ENCODE results near the gene AGBL5. TPM values are rescaled to one million over a fixed set of nuclear protein-coding genes. Genes with fewer than 3 reads are reported as not detected.

Gene AGBL5
- total and polyA plus RNA-seq, 4 experiments from 2014 or later: 7.4 to 14.9 (median 10.8) TPM

DNA sequence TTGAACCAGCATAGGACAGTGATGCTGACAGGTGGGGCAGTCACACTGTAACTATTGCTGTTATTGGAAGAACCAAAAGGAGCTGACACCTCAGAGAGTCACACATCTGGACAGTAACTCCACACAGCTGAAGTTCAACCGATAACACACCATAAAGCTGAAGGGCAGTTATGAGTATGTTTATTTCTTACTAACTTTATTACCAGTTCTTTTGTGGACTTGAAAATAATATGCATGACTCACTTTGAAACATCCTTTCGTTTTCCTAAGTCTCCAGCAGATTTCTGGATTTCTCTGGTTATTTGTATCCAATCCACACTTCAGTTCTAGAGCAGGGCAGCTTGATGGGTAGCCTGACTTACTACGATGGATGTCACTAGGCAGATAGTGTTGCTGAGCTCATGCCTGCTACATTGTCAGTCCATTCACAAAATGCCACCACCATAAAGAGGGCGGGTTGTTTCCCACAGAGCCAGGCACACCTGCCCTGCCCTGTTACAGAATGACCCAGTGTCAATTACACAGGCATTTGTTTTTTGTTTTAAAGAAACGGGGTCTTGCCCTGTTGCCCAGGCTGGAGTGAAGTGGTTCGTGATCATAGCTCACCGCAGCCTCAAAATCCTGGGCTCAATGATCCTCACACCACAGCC is 8.4 kb upstream of the AGBL5 start:
- H3K27ac ChIP-seq (ENCODE audit: low read depth, low read length): no peak overlapping the region
- ChIA-PET CTCF (ENCODE audit: partially characterized antibody) (no interaction called here), POLR2A (ENCODE audit: partially characterized antibody) (interaction anchor here (1.4 kb wide), 1 partner anchor 8 kb away, joined by 7 read pairs; the partner anchor contains the start of gene AGBL5)
- H3K4me1 Mint-ChIP-seq: peaks cover 0 to 3% (median 0%) of the 10 kb centered on the region in 4 donors
- H3K27me3 ChIP-seq (ENCODE audit: insufficient read depth, low read length): no peaks in the 10 kb centered on the region
- no peak for DNase-seq
- no peaks in the 10 kb centered on the region for H3K27me3 Mint-ChIP-seq
- intact Hi-C loops (cut with micrococcal nuclease): no loop called here
- H3K9me3 ChIP-seq (ENCODE audit: control insufficient read depth in 1 of 2, low read length in 2 of 2): no peaks in the 10 kb centered on the region
- H3K9me3 Mint-ChIP-seq: no peaks in the 10 kb centered on the region
- peak overlapping the region in 5 of 7 donors; percentile 6 to 72 (median 35) for H3K27ac Mint-ChIP-seq
- H3K4me3 Mint-ChIP-seq: no peak overlapping the region
- H3K36me3 Mint-ChIP-seq: peaks cover 12 to 39% of the 10 kb centered on the region in 2 donors
- no peaks in the 10 kb centered on the region for H3K4me1 ChIP-seq (ENCODE audit: insufficient read depth, low read length)
- H3K4me3 ChIP-seq (ENCODE audit: low read length in 2 of 2): no peak overlapping the region
- peaks cover 31% of the 10 kb centered on the region for H3K36me3 ChIP-seq (ENCODE audit: insufficient read depth, low read length)

DNA sequence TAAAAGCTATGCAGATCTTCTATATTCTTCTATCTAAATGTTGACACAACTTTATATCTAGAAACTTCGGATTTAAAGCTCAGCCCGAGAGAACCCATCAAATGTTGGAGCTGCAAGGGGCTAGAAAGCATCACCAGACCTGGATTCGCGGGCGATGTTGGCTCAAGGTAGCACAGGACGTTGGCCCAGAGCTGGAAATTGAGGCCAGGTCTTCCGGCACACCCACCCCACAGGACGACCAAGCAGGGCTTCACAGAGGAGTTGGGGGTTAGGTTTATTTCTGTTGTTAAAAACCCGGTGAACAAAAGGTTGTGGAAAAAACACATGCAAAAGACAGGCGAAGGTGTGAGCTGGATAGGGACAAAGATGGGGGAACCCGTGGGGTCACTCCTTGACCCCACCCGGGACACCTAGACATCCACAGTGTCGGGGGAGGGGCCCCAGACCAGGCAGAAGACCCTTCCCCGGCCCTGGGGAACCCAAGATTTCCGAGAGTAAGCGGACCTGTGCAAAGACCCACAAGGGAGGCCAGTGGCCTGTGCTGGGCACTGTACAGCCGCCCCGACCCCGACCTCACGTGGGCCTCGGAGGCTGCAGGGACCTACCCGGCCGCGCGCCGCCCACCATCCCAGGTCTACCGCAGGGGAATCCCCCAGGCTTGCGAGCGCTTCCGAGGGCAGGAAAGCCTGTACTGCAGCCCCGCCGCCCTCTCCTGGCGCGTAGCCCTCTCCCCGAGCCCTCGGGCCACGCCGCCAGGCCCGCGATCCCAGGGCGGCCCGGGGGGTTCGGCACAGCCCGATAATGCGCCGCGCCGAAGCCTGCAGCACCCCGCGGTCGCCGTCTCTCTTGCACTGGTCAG is 1.8 kb upstream of the AGBL5 start:
- Histone ChIP-seq H3K9me3 (ENCODE audit: control insufficient read depth in 1 of 2, low read length in 2 of 2) (no peaks in the 10 kb centered on the region), H3K4me3 (ENCODE audit: low read length in 2 of 2) (peak overlapping the region; percentile 89 to 93), H3K4me1 (ENCODE audit: insufficient read depth, low read length) (peaks cover 14% of the 10 kb centered on the region), H3K36me3 (ENCODE audit: insufficient read depth, low read length) (no peaks in the 10 kb centered on the region), H3K27me3 (ENCODE audit: insufficient read depth, low read length) (no peaks in the 10 kb centered on the region), H3K27ac (ENCODE audit: low read depth, low read length) (peak overlapping the region; percentile 78)
- Mint-ChIP-seq H3K36me3 (peaks cover 0 to 27% of the 10 kb centered on the region in 2 donors), H3K27ac (peak overlapping the region; percentile 98 to 100 (median 100)), H3K9me3 (peaks cover 0 to 14% (median 7%) of the 10 kb centered on the region in 8 donors), H3K27me3 (peaks cover 6 to 13% of the 10 kb centered on the region in 2 donors), H3K4me1 (peaks cover 14 to 28% (median 20%) of the 10 kb centered on the region in 4 donors), H3K4me3 (peak overlapping the region; percentile 93 to 100 (median 99))
- ChIA-PET CTCF (ENCODE audit: partially characterized antibody) (interaction anchor here (0.7 to 2.9 kb wide), 11 partner anchors 10 to 86 kb away, joined by 3 to 14 read pairs (median 4); partner anchors contain the start of genes OST4 and TMEM214), POLR2A (ENCODE audit: partially characterized antibody) (interaction anchor here (0.6 to 13.9 kb wide), 13 partner anchors 10 to 1171 kb away, joined by 3 to 402 read pairs (median 8); partner anchors contain the start of genes ABHD1, ASXL2, EMILIN1 and KHK)
- peak; percentile 56 to 76 (median 57) for DNase-seq
- intact Hi-C loops (cut with micrococcal nuclease): loop anchor here (1.0 kb wide), 3 partner anchors 17 to 85 kb away; partner anchors contain the start of genes KHK, PREB and TMEM214

DNA sequence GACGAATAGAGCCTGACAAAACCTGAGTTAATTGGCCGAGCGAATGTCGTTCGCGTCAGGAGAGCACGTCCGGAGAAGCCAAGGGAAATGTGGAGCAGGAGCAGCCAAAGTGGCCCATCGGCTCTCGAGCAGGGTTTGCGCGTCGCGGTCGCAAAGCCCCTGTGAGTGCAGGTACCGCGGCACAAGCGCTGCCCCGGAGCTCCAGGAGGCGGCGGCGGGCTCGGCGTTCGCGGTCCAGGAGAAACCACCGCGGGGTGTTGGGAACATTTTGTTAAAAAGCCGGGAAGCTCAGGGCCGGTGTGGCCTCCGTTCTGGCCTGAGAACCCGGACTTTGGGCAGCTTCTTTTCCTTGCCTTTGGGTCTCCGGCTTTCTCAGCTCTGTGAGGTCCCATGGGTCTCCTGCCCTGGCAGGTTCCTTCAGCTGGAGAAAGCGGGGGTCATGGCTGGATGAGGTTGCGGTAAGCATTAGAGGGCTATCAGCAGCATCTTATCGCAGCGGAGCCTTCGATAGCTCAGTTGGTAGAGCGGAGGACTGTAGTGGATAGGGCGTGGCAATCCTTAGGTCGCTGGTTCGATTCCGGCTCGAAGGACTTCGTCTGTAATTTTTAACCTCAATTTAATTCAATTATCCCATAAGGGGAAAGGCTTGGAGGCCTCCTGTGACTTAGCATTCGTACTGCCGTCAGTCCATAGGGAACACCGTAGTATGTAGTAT is 1.0 kb upstream of the AGBL5 start:
- Mint-ChIP-seq H3K27ac (peak overlapping the region; percentile 98 to 100 (median 100)), H3K9me3 (peaks cover 0 to 14% (median 7%) of the 10 kb centered on the region in 8 donors)

DNA sequence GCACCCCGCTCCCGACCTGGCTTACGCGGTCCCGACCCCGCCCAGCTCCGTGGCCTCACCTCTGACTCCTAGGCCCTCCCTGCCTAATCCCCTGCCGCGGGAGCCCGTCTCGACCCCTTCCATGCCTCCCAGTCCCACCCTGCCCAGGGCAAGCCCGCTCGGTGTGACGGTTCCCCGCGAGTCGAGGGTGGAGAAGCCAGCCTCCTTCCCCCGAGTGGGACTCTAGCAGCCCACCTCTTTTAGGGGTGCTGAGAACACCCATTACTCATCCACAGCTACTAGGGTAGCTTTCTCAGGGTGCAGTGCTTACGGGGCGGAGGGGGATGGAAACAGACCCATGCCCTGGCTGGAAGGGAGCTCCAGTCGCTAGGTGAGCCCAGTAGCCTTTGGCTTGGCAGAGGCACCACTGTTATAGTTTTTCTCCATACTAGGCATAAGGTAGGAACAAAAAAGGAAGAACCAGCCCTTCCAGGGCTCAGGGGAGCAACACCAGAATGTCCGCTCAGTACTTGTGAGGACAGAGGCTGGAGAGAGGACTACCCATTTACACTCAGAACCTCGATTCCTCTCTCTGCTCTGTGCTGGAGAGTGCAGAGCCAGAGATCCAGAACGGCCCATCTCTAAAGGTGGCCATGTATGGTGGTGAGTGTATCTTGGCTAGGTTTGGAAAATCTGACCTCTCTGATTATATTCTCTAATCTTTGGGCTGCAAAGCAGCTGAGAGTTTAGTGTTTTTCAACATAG is 606 bp downstream of the AGBL5 start:
- Histone ChIP-seq H3K4me1 (ENCODE audit: insufficient read depth, low read length) (peaks cover 14% of the 10 kb centered on the region), H3K9me3 (ENCODE audit: control insufficient read depth in 1 of 2, low read length in 2 of 2) (no peaks in the 10 kb centered on the region), H3K4me3 (ENCODE audit: low read length in 2 of 2) (peak overlapping the region; percentile 57 to 89), H3K36me3 (ENCODE audit: insufficient read depth, low read length) (peaks cover 10% of the 10 kb centered on the region), H3K27me3 (ENCODE audit: insufficient read depth, low read length) (no peaks in the 10 kb centered on the region), H3K27ac (ENCODE audit: low read depth, low read length) (peak overlapping the region; percentile 78)
- ChIA-PET CTCF (ENCODE audit: partially characterized antibody) (interaction anchor here (1.0 to 2.9 kb wide), 9 partner anchors 11 to 90 kb away, joined by 3 to 14 read pairs (median 4); partner anchors contain the start of gene OST4), POLR2A (ENCODE audit: partially characterized antibody) (interaction anchor here (0.9 to 13.9 kb wide), 13 partner anchors 9 to 376 kb away, joined by 3 to 402 read pairs (median 10); partner anchors contain the start of genes ABHD1, ATRAID, EMILIN1 and KHK)
- intact Hi-C loops (cut with micrococcal nuclease): loop anchor here (1.0 kb wide), 2 partner anchors 19 to 29 kb away; partner anchors contain the start of gene OST4
- peaks cover 12 to 43% of the 10 kb centered on the region in 2 donors for H3K36me3 Mint-ChIP-seq
- peaks cover 6 to 13% of the 10 kb centered on the region in 2 donors for H3K27me3 Mint-ChIP-seq
- peak overlapping the region; percentile 85 to 96 (median 89) for H3K4me3 Mint-ChIP-seq
- H3K4me1 Mint-ChIP-seq: peaks cover 14 to 28% (median 20%) of the 10 kb centered on the region in 4 donors
- H3K9me3 Mint-ChIP-seq: peaks cover 0 to 14% (median 7%) of the 10 kb centered on the region in 8 donors
- DNase-seq: peak in 1 of 5 donors; percentile 69
- H3K27ac Mint-ChIP-seq: peak overlapping the region; percentile 85 to 100 (median 92)

More for the DNA sequence above, 1.0 kb upstream of the AGBL5 start:
- H3K36me3 ChIP-seq (ENCODE audit: insufficient read depth, low read length): peaks cover 5% of the 10 kb centered on the region
- H3K9me3 ChIP-seq (ENCODE audit: control insufficient read depth in 1 of 2, low read length in 2 of 2): no peaks in the 10 kb centered on the region
- peak overlapping the region; percentile 89 to 93 for H3K4me3 ChIP-seq (ENCODE audit: low read length in 2 of 2)
- Mint-ChIP-seq H3K4me3 (peak overlapping the region; percentile 93 to 100 (median 99)), H3K36me3 (peaks cover 5 to 35% of the 10 kb centered on the region in 2 donors), H3K4me1 (peaks cover 14 to 28% (median 20%) of the 10 kb centered on the region in 4 donors), H3K27me3 (peaks cover 6 to 13% of the 10 kb centered on the region in 2 donors)
- peak; percentile 93 to 94 (median 93) for DNase-seq
- ChIA-PET CTCF (ENCODE audit: partially characterized antibody) (interaction anchor here (1.0 to 2.9 kb wide), 12 partner anchors 11 to 87 kb away, joined by 3 to 14 read pairs (median 4); partner anchors contain the start of genes OST4 and TMEM214), POLR2A (ENCODE audit: partially characterized antibody) (interaction anchor here (0.6 to 13.9 kb wide), 16 partner anchors 11 to 1172 kb away, joined by 3 to 402 read pairs (median 8); partner anchors contain the start of genes ABHD1, ASXL2, ATRAID and EMILIN1)
- peak overlapping the region; percentile 78 for H3K27ac ChIP-seq (ENCODE audit: low read depth, low read length)
- peaks cover 14% of the 10 kb centered on the region for H3K4me1 ChIP-seq (ENCODE audit: insufficient read depth, low read length)
- intact Hi-C loops (cut with micrococcal nuclease): loop anchor here (1.0 kb wide), 3 partner anchors 18 to 84 kb away; partner anchors contain the start of genes KHK, PREB and TMEM214
- no peaks in the 10 kb centered on the region for H3K27me3 ChIP-seq (ENCODE audit: insufficient read depth, low read length)

DNA sequence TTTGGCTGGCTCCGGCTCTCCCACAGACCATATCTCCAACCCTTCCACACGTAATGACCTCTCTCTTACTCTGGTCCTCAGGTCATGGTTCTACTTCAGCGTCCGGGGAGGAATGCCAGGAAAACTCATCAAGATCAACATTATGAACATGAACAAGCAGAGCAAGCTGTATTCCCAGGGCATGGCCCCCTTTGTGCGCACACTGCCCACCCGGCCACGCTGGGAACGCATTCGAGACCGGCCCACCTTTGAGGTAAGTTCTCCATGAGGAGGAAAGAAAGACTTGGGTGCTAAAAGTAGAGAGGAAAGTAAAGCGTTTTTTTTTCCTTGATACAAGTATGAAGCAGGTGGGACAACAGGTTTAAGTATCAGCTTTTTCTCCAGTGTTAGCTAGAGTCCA is 1.9 kb downstream of the AGBL5 start:
- H3K27ac Mint-ChIP-seq: peak overlapping the region in 4 of 7 donors; percentile 1 to 91 (median 26)
- peaks cover 14% of the 10 kb centered on the region for H3K4me1 ChIP-seq (ENCODE audit: insufficient read depth, low read length)
- POLR2A ChIA-PET (ENCODE audit: partially characterized antibody): interaction anchor here (1.2 to 13.9 kb wide), 4 partner anchors 8 to 32 kb away, joined by 4 to 402 read pairs (median 30); partner anchors contain the start of genes EMILIN1 and OST4
- H3K9me3 Mint-ChIP-seq: peaks cover 0 to 14% (median 7%) of the 10 kb centered on the region in 8 donors
- no peaks in the 10 kb centered on the region for H3K9me3 ChIP-seq (ENCODE audit: control insufficient read depth in 1 of 2, low read length in 2 of 2)
- no peak overlapping the region for H3K27ac ChIP-seq (ENCODE audit: low read depth, low read length)
- no peaks in the 10 kb centered on the region for H3K27me3 ChIP-seq (ENCODE audit: insufficient read depth, low read length)
- H3K36me3 Mint-ChIP-seq: peaks cover 12 to 45% of the 10 kb centered on the region in 2 donors
- peaks cover 10% of the 10 kb centered on the region for H3K36me3 ChIP-seq (ENCODE audit: insufficient read depth, low read length)
- no peak overlapping the region for H3K4me3 ChIP-seq (ENCODE audit: low read length in 2 of 2)
- no peak for DNase-seq
- peaks cover 13 to 28% (median 19%) of the 10 kb centered on the region in 4 donors for H3K4me1 Mint-ChIP-seq
- CTCF ChIA-PET (ENCODE audit: partially characterized antibody): interaction anchor here (1.0 to 1.8 kb wide), 5 partner anchors 9 to 118 kb away, joined by 3 to 4 read pairs (median 3); no protein-coding TSS in a partner anchor
- intact Hi-C loops (cut with micrococcal nuclease): no loop called here
- H3K27me3 Mint-ChIP-seq: peaks cover 6 to 13% of the 10 kb centered on the region in 2 donors
- H3K4me3 Mint-ChIP-seq: peak overlapping the region in 7 of 8 donors; percentile 5 to 96 (median 68)
